Measurements from ENCODE around the gene KIAA0319L.

KIAA0319L gene

GRCh38 chr1:35561972-35562680, 4.9 kb upstream of the KIAA0319L start:
- DNase-seq, result no peak

GRCh38 chr1:35561297-35561971, 4.2 kb upstream of the KIAA0319L start:
- no peak for DNase-seq

GRCh38 chr1:35560256-35561225, 3.3 kb upstream of the KIAA0319L start:
- no peak for DNase-seq

DNA sequence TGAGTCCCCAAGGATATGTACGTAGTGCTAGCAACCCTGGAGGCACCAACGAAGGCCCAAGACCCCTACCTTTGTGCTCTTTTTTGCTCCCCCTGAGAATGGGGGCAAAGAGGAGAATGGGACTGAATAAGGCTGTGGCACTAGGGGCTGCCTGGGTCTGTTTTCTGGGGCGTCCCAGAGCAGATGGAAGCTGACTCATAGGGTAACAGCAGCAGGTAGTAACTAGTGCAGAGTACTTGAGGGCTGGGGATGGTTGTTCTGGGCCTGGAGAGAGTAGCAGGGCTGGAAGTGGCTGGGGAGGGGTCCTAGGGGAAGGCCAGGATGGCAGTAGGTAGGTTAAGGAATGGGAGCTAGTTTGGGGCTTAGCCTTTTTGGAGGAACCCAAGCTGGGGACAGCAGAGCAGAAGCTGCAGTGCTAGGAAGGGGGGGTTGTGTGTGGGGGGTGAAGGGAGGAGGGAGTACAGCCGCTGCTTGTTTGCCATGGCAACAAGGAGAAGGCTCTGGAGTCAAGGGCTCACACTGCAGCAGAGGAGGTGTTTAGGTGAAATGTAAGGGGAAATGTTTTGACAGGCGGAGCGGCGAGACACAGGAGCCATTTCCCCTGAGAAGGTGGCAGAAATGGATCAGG, 2.2 kb upstream of the KIAA0319L start:
- DNase-seq, result no peak

DNA sequence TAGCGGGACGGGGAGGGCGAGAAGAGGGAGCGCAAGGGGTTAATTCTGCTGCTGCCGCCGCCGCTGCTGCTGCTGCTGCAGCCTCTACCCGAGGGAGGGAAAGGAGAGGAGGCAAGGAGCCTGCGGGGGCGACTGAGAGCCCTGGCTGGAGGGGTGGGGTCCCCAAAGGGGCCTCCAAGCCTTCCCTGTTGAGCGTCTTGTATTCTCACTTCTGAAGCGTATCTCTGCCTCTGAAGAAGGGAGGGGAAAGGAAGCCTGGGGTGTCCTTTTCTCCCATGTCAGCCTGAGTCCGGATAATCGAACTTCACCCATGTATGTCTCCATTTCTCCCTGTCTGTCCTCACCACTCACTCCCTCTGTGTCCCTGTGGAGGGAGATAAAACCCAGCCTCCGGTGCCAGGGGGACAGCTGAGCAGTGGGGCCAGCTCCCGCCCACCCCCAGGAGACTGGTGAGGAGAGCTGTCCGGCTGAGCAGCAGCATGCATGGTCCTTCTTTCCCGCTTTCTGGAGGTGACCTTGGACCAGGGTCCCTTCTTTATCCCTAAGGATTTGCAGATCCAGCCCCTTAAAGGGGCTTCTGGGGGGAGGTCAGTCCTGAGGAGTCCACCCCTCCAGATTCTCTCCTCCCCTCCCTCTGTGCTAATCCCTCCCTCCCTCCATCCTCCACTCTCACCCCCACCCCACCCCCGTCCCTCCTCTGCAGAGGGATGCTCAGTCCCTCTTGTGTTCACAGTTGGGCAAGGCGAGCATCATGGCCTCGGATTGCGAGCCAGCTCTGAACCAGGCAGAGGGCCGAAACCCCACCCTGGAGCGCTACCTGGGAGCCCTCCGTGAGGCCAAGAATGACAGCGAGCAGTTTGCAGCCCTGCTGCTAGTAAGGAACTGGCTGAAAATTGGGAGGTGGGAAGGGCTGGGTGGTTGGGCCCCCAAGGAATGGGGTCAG, 1.4 kb upstream of the KIAA0319L start:
- DNase-seq, result no peak

DNA sequence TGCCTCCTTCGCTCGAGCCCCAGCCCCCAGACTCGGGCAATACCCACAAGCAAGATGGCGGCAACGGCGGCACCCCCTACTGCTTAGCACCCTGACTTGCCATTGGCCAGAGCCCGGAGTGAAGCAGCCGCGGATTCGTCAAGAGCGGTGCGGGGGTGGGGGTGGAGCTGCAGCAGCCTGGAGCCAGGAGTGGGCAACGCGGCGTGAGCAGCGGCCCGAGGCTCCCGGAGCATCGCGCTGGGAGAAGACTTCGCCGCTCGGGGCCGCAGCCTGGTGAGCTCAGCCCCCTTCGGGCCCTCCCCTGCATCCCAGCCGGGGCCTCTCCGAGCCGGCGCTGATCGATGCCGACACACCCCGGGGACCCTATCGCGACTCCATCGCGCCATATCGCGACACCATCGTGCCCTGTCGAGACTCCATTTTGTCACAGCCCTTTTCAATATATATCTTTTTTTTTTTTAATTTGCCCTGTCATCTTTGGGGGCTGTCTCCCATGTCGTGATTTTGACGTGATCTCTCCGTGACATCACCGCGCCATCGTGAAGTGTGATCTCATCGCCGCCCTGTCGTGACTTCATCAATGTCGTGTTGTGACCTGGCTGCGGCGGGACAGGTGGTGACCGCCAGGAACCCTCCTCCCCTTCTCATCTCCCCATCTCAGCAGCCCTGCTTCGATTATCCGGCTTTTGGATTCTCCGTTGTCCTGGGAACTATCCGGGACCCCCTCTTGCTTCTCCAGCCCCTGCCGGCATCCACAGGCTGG, 589 bp upstream of the KIAA0319L start, which contains the start of gene NCDN:
Gene NCDN (plus strand): TSS at position 189 of the 763 bp plus-strand sequence. CDS start 392 bp downstream, at position 581.
- peak; percentile 93 for DNase-seq

DNA sequence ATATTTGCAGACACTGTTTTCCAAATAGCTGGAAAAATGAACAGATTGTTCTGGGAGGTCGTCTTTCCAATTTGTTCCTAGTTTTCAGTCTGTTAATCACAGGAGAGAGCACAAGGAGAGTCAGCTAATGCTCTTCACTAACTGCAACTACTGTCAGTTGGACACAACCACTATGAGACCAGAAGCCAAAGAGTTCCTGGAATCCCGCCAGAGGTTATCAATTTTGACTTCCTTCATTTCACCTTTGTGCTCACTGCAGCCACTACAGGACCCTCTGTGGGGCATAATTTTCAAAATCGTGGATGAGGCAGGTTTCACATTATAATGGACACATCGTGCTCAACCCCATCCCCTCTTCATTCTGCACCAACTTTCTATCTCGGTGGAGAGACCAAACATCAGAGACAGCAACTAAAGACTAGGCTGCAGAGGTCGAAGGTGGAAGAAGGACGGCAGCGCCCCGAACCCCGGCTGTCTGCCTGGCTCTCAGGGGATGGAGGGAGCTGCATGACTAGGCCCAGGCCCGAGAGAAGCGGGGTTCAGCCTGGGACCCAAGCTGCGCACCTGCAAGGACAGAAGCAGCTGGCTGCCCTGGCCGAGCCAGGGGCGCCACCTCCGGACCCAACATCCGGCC, 602 bp downstream of the KIAA0319L start:
- DNase-seq, result no peak

GRCh38 chr1:35555601-35556477, 1.4 kb downstream of the KIAA0319L start:
- DNase-seq, result no peak

DNA sequence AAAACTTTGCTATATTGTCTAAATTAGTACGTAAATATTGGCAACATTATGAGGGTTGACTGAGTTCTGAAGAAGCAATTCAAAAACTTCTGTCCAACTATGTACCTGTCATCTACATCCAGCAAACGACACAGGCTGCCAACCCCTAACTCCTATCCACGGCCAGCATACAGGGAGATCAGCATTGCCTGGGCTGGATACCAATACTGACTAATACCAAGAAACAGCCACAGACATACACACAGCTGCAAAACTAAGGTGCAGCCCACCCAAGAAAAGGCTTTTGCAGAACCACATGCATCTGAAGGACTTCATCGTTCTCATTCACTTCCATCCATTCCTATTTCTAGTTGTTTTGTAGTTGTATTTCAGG, 2.0 kb downstream of the KIAA0319L start:
- DNase-seq, result no peak

DNA sequence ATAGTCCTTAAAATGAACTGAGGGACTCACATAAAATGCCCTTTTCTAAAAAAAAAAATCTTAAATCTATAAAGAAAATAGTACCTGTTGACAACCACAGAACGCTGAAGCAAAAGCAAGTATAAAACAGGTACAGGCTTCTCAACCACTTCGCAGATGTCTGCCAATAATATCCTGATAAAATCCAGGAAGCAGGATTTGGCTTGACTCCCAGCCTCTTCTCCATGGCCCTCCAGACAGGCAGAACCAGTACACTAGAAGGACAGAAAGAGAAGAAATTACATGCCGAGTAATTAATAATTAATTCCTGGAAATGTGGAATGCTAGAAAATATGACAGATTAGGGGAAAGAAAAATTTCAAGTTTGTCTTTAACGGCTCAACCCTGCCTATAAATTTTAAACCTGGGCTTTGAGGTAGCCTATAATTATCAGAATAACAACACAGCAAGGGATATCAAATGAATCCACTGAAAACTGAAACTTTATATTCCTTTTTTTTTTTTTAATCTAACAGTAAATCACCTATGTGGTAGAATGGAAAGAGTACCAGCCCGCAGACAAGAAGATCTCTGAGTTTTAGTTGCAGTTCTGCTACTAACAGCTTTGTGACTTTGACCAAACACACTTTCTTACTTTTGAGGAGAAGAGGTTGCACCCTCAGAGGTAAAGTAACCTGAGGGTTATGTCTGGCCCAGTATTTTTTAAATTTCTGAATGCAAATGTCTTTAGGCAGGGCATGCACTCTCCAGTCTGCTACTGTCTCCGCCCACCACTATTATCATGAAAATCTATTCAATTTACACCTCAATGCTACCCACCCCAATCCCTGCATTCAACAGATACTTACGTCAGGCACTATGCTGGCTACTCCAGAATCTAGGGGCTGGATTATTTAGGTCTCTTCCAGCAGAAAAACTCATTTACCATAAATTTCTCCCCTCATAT, 2.7 kb downstream of the KIAA0319L start:
- no peak for DNase-seq

- DNase-seq, result no peak
These were observed 3.4 kb downstream of the KIAA0319L start for GRCh38 chr1:35553851-35554250.

- no peak for DNase-seq
These were observed 10.6 kb downstream of the KIAA0319L start for GRCh38 chr1:35546614-35547013.

GRCh38 chr1:35544976-35545375, 12.2 kb downstream of the KIAA0319L start:
- no peak for DNase-seq

GRCh38 chr1:35539824-35540261, 17.4 kb downstream of the KIAA0319L start:
- DNase-seq, result no peak

GRCh38 chr1:35539073-35539823, 18.0 kb downstream of the KIAA0319L start:
- DNase-seq, result no peak

DNA sequence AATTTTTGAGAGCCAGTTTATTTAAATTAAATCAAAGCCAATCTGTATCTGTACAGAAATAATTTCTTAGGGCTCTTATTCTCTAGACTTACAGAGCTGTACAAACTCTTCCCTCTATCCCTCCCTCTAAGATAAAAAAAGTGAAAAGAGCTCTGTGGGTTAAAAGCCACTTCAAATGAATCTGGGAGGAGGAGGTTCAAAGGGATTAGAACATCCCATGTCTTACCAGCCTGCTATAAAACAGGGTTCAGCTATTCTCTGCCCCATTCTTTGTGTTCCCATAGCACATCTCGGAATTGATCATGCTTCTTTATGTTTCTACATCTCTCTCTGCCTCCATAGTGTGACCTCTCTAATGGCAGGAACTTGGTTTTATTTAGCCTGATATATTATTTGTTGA, 19.4 kb downstream of the KIAA0319L start:
- no peak for DNase-seq

DNA sequence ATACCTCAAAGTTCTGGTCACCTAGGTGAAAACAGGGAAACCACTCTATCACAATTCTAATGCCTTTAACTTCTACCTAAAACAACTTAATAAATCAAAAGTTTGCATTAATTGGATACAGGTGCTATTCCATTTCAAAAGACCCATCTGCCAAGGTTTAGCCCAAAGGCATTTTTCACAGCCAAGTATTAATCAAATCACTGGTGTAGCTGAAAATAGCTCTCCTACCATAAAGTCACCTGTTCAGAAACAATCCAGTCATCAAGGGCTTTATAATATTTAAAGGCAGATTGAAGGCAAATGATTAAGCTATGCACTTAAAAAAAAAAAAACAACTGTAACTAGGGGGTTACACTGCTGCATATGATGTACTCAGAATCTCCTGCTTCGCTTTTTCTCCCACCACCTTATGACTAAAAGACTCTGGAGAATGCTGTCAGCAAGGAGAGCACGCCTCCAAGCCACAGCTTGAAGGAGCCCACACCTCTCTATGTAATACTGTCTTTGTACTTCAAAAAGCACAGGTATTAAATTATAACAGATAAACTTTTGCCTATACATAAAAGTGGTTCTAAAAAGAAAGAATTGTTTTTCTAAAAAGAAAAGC, 20.5 kb downstream of the KIAA0319L start:
- DNase-seq, result no peak

All from stimulated activated CD4-positive, alpha-beta T cell treated with anti-CD3 and anti-CD28 coated beads, Interleukin-2, amount 100 ng/mL, for 48 hours (primary cell).